Embryonic facial prominence (tissue), 1 donor: Measurements from ENCODE around the gene OLFM1.

Experiments used
- DNase-seq: peaks from one replicate; pipeline ENCODE4 v3.0.0-alpha.2; 2016; ENCODE audit errors: extremely low spot score

Gene OLFM1

GRCh38 chr9:135170535-135170934, 83.1 kb downstream of the OLFM1 start:
- DNase-seq: no peak
